GM19438 (cell line): ENCODE results near the gene ADIPOR1.
"Not testable (repeated sequence)": the region's sequence is repeated elsewhere in the genome, so short reads cannot be mapped to it uniquely, and the experiment has no call there.

Experiments
- ATAC-seq: cut with Tn5 transposase; IDR thresholded peaks from one replicate; pipeline ENCODE4 v1.9.1; 2021; ENCODE audit warnings: low read depth; ENCODE audit not compliant: unreplicated experiment

The ADIPOR1 gene, protein sequence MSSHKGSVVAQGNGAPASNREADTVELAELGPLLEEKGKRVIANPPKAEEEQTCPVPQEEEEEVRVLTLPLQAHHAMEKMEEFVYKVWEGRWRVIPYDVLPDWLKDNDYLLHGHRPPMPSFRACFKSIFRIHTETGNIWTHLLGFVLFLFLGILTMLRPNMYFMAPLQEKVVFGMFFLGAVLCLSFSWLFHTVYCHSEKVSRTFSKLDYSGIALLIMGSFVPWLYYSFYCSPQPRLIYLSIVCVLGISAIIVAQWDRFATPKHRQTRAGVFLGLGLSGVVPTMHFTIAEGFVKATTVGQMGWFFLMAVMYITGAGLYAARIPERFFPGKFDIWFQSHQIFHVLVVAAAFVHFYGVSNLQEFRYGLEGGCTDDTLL

DNA sequence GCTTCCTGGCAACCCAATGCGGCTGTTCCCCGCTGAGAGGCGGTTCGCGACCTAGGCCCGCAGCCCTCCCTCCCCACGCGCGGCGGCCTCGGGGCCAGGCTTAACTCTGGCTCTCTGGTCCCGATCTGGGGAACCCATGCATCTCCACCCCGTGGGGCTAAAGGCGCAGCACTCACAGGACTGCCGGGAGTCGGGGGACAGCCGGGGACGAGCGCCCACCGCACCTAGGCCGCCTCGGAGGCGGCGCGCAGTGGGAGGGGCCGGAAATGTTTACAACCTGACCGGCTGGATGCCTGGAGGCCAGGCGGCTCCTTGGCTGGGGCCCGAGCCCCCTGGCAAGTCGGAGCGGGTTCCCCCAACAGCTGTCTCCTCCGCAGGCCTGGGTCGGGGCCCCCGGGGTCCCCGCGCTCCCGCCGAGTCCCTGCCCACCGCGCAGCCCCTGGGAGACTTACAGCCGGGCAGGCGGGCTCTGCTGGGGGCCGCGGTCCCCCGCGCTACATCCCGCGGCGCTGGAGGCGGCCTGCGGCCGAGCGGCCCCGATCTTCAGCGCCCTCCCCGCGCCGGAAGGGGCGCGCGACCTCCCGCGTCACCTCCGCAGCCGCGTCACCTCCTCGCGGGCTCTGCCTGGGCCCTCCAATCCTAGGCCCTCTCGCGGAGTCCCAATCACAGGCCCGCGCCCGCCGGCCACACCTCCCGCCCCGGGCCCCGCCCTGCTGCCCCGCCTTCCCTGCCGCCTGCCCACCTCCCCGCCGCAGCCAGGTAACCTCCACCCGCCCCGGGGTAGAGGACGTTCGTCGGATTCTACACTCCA is at the start of gene ADIPOR1:
TSS of gene ADIPOR1 (minus strand) at position 580 of the 811 bp plus-strand sequence. CDS start 7,242 bp downstream, outside the sequence.
- peak; percentile 98 for ATAC-seq

DNA sequence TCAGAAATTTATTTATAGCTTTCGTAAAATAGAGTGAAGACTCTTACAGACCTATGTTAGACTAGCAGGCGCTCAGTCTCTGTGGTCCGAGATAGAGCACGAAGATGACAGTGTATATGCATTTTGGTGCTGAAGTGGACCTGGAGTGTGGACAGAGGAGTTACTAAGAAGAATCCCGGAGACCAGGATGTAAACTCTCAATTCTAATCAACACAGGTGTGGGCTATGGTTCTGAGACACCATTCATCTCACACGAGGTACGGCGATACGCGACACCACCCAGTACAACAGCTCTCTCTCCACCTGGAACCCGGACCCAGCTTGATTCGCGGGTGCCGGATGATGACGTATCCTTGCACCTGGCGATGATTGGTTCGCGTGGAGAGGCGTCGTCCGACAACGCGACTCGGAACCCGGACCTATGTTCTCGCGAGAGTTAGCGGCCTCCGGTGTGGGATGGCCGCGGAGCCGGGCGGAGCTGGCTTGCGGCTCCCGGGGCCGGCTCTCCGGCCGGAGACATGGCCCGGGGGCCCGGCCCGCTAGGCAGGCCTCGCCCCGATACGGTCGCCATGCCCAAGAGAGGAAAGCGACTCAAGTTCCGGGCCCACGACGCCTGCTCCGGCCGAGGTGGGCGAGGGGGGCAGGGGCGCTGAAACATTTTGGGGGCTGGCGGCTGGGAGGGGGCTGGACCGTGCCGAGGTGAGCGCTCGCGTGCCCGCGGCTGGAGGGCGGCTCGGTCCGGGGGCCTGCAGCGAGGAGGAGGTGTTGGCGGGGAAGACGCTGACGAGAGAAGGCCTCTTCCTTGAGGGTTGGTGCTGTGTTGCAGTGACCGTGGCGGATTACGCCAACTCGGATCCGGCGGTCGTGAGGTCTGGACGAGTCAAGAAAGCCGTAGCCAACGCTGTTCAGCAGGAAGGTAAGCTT is 49.1 kb upstream of the ADIPOR1 start, which contains the start of gene TMEM183A:
TSS of gene TMEM183A (plus strand) at position 427 of the 924 bp plus-strand sequence. CDS start at position 519, 92 bp downstream.
- ATAC-seq, result peak; percentile 92

DNA sequence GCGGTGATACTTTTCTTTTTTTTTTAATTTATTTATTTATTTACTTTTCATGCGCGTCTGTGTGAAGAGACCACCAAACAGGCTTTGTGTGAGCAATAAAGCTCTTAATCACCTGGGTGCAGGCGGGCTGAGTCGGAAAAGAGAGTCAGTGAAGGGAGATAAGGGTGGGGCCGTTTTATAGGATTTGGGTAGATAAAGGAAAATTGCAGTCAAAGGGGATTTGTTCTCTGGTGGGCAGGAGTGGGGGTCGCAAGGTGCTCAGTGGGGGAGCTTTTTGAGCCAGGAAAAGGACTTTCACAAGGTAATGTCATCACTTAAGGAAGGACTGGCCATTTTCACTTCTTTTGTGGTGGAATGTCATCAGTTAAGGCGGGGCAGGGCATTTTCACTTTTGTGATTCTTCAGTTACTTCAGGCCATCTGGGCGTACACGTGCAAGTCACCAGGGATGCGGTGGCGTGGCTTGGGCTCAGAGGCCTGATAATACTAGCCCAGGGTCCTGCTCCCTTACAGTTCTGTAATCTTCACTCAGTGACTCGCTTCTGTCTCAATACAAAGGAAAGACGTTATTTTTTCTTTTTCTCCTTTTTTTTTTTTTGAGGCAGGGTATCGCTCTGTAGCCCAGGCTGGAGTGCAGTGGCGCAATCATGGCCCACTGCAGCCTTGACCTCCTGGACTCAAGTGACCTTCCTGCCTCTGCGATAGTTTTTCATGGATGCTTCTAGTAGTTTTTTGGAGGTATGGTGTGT is 47.5 kb upstream of the ADIPOR1 start:
- ATAC-seq, result not testable (repeated sequence)

DNA sequence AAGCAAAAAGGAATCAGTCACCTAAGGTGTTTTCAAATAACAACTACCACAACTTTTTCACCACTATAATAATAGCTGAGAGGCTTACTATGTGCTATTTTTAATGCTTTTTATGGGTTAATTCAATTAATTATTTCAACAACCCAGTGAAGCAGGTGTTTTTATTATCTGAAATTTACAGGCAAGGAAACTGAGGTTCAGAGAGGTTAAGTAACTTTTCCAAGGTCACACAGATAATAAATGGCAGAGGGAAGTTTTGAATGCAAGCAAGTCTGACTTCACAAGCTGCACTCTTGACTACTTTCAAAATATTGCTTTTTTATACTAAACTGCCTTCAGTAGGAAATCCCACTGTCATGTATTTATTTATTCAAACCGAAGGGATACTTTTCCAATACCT is 44.8 kb upstream of the ADIPOR1 start:
- ATAC-seq, result no peak

DNA sequence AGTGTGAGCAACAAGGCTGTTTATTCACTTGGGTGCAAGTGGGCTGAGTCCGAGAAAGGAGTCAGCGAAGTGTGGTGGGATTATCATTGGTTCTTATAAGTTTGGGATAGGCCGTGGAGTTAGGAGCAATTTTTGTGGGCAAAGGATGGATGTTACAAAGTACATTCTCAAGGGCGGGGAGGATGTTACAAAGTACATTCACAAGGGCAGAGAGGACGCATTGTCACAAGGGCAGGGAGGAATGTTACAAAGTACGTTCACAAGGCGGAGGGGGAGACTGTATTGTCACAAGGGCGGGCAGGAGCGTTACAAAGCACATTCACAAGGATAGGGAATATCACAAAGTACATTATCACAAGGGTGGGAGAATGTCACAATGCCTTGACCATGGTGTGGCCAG is 43.9 kb upstream of the ADIPOR1 start:
- no peak for ATAC-seq

DNA sequence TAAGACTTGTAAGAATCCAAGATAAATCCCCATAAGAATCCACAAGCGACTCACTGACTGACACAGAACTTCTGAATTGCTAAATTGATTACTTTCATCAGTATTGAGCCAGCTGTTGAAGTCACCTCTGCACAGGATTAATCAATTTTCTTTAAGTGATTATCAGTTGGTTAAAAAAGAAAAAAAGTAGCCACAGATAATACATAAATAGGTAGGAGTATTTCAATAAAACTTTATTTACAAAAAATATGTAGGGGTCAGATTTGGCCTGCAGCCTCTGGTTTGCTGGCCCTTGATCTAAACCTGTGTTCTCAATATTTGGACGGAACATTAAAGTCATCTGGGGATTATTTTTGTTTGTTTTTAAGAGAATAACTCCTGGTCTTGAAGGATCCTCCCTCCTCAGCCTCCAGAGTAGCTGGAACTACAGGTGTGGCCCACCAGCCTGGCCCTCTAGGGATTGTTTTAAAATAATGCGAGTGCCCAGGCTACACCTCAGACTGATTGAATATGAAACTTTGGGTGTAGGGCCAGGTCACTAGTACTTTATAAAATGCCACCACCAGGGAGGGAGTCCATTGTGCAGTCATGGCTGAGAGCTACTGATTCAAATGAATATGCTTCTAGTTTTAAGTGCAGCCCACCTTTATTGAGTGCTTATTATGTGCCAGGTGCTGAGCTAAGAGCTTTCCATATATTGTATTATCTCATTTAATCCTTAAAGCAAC is 42.3 kb upstream of the ADIPOR1 start:
- ATAC-seq, result no peak

DNA sequence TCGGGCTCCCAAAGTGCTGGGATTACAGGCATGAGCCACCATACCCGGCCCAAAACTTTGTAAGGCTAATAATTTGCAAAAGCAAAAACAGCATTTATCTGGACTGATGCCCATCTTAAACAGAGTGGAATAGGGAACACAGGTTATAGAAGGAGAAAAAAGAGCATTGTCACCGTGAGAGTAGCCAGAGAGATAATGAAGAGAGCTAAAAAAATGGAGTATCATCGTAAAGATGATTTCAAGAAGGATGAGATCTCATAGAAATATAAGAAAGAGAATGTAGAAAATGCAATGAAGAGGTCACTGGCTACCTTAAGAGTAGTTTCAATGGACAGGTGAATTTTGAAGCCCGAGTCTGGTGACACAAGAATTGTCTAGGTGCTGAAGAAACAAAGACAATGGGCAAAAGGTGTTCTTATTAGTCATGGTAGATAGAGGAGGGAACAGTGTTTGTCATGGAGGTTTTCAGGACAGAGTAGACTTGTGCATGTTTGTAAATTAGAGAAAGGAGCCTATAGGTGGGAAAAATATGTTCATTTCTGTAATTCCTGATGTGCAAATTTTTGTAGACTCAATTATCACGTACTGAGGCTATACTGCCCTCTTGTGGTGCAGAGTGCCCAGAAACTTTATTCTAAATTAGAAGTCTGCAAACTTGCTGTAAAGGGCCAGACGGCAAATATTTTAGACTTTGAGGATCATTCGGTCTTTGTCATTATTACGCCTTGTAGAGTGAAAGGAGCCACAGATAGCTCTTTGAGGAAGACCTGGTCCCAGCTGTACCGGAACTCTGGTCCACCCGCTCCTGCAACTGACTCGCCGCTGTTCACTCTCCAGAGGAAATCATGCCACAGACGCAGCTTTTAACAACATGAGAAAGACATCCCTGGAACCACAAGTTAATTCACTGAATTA is 41.0 kb upstream of the ADIPOR1 start:
- ATAC-seq, result no peak

DNA sequence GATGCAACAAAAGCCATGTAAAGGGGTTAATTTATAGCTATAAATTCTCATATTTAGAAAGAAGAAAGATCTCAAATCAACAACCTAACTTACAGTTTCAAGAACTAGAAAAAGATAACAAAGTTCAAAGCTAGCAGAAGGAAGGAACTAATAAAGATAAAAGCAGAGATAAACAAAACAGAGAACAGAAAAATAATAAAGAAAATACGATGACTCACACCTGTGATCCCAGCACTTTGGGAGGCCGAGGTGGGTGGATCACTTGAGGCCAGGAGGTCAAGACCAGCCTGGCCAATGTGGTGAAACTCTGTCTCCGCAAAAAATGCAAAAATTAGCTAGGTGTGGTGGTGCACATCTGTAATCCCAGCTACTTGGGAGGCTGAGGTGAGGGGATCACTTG is 36.6 kb upstream of the ADIPOR1 start:
- no peak for ATAC-seq

DNA sequence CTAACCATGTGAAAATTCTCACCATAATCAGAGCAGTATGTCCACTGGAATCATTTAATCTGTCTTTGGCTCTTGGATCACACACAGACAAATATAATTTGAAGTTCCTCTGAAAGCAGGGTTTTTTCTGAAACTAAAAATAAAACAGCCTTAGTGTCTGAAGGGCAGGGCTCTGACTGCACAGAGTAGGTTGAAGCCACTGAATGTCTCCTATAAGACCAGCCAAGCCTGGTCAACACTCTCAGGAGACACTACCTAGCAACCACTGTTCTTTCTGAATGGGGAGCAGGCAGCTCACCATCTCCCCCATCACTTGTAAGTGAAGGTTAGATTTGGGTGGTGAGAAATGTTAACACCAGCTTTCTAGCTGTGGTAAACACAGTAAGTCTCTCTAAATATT is 33.0 kb upstream of the ADIPOR1 start:
- no peak for ATAC-seq

DNA sequence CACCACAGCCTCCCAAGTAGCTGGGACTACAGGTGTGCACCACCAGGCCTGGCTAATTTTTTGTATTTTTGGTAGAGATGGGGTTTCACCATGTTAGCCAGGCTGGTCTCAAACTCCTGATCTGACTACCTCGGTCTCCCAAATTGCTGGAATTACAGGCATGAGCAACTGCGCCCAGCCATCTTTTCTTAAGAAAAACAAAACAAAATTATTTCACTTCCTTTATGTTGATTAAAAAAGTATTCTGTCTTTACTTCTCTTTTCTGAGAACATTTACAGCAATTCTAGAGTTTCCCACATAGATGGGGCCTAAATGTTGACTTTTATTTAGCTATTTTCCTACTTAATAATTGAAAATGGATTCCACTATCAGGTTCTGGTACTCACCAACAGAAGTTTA is 31.8 kb upstream of the ADIPOR1 start:
- no peak for ATAC-seq

DNA sequence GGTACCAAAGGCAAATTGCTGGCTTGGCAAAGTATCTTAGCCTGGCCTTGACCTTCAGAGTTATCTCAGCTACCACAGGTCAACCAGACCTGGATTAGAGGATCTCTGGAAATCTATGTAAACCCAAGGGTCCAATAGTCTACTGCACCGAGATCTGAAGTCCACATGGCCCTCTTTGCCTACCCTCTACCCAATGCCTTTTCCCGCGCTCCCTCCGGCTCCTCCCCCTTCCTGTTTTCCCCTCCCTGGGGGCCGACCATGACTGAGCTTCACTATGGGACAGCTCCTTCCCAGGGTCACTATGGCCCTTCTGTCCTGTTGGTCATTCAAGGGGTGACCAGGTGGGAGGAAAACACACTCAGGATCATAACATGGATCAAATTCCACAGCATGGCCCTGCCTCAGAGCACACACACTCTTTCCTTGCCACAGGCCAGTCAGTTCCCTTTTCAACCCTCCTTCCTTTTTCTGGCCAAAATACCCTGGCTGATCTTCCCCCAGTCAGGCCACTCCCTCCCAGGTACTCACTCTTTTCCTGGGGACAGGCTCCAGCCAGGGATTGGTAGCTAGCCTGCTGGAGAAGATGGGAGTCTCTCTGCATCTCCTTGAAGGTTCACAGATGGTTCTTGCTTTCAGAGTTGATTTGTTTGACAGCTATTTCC is 29.9 kb upstream of the ADIPOR1 start:
- no peak for ATAC-seq

DNA sequence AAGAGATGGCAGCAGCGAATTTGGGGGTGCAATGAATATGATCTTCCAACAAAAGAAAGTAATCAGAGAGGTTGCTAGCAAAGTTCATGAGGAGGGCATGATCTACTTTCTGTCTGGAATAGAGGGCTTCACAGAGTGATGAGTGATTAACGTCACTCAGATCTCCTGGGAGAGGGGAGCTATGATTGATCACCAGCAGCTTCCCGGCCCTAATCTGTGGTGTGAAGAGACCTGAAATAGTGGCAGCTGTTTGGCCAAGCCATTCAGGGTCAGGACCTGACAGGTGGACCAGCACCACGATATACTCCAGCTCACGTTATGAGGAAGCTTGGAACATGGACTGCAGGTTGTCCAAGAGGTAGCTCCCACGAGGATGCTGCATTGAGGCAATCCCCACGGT is 29.1 kb upstream of the ADIPOR1 start:
- ATAC-seq, result no peak

DNA sequence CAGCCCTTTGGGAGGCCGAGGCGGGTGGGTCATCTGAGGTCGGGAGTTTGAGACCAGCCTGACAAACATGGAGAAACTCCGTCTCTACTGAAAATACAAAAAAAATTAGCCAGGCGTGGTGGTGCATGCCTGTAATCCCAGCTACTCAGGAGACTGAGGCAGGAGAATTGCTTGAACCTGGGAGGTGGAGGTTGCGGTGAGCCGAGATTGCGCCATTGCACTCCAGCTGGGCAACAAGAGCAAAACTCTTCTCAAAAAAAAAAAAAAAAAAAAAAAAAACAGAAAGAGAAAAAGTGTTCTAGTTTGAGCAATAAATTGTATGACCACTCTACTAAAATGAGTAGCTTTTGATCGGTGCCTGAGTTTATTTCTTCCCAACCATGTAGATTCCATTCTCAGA is 28.0 kb upstream of the ADIPOR1 start:
- ATAC-seq, result not testable (repeated sequence)

DNA sequence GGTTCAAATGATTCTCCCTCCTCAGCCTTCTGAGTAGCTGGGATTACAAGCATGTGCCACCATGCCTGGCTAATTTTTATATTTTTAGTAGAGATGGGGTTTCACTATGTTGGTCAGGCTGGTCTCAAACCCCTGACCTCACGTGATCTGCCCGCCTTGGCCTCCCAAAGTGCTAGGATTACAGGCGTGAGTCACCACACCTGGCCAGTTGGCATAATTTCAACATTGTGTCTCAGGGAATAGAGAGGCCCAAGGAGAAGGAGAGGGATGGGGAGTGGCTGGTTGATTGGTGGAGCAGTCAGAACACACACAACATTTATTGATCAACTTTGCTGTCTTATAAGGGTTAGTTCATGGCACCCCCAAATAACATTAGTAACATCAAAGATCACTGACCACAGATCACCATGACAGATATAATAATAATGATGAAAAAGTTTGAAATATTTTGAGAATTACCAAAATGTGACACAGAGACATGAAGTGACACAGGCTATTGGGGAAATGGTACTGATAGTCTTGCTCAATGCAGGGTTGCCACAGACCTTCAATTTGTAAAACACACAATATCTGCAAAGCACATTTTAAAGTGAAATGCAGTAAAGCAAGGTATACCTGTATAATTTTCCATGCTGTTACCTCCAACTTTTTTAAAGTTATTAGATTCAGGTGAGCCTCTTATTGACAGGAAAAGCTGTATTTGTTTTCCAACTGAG is 24.8 kb upstream of the ADIPOR1 start:
- no peak for ATAC-seq

DNA sequence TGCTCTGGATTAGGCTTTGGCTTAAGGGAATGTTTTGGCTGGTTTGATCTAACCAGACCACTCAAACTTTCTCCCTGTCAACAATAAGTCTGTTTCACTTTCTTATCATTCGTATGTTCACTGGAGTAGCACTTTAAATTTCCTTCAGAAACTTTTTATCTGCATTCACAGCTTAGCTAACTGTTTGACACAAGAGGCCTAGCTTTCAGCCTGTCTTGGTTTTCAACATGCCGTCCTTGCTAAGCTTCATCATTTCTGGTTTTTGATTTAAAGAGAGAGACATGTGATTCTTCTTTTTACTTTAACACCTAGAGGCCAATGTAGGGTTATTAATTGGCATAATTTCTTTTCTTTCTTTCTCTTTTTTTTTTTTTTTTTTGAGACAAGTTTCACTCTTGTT is 23.8 kb upstream of the ADIPOR1 start:
- ATAC-seq, result no peak

DNA sequence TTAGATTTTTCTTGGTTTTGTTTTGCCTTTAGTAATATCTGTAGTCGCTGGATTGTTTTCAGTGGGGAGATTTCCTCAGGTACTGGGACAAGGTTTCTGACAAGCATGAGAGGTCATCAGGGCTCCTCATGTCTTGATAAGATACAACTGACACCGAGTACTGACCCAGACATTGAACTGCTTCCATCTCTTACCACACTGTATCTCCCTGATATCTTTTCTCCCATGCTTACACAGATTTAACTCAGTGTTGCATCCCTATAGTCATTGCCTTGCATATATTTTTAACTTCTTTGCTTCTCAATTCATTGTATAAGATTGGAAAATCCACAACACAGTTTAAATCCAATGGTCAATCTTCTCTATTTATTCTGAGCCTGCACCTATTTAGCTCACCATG is 21.3 kb upstream of the ADIPOR1 start:
- ATAC-seq, result no peak

DNA sequence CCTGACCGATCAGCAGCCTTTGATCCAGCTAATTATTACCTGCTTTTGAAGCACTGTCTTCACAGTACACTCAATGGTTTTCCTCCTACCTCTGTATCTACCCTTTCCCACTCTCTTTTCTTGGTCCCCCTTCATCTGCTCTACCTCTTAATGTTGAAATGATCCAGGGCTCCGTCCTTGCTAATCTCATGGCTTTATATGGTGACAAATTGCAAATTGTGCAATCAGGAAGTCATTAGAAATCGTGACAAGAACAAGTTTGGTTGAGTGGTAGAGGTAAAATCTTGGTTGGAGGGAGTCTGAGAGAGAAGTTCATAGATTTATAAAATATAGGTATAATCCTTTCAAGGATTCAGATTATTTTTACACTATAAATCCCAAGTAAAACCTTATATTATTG is 18.5 kb upstream of the ADIPOR1 start:
- no peak for ATAC-seq
